Inflammatory macrophage treated with lipopolysaccharide for 4 hours (primary cell): ENCODE measurements around the gene CARD10.
"Not testable (repeated sequence)": the region's sequence is repeated elsewhere in the genome, so short reads cannot be mapped to it uniquely, and the experiment has no call there.

Experiments
- DNase-seq: peaks from one replicate; pipeline ENCODE4 v3.0.0-alpha.2; 2020

Gene CARD10

GRCh38 chr22:37484480-37485394 lies 34.5 kb downstream of the CARD10 start:
- peak; percentile 83 for DNase-seq

GRCh38 chr22:37483050-37483449 lies 36.2 kb downstream of the CARD10 start:
- no peak for DNase-seq

GRCh38 chr22:37482244-37482643 lies 37.0 kb downstream of the CARD10 start:
- DNase-seq, result no peak

GRCh38 chr22:37481347-37481907 lies 37.8 kb downstream of the CARD10 start:
- no peak for DNase-seq

GRCh38 chr22:37480387-37481346 lies 38.5 kb downstream of the CARD10 start:
- DNase-seq, result no peak

GRCh38 chr22:37479196-37479595 lies 40.0 kb downstream of the CARD10 start:
- no peak for DNase-seq

- DNase-seq, result no peak
Measured at GRCh38 chr22:37476389-37477329, 42.6 kb downstream of the CARD10 start.

- DNase-seq, result no peak
Measured at GRCh38 chr22:37474447-37475090, 44.6 kb downstream of the CARD10 start.

GRCh38 chr22:37473437-37473946 lies 45.7 kb downstream of the CARD10 start:
- no peak for DNase-seq

- no peak for DNase-seq
Measured at GRCh38 chr22:37472418-37473006, 46.7 kb downstream of the CARD10 start.

GRCh38 chr22:37471727-37472417 lies 47.3 kb downstream of the CARD10 start:
- DNase-seq, result no peak

- no peak for DNase-seq
Measured at GRCh38 chr22:37470087-37470445, 49.1 kb downstream of the CARD10 start.

- no peak for DNase-seq
Measured at GRCh38 chr22:37469416-37470086, 49.7 kb downstream of the CARD10 start.

- not testable (repeated sequence) for DNase-seq
Measured at GRCh38 chr22:37468201-37468695, 51.0 kb downstream of the CARD10 start.

GRCh38 chr22:37467391-37467955 lies 51.7 kb downstream of the CARD10 start:
- DNase-seq, result no peak

GRCh38 chr22:37464181-37464580 lies 55.0 kb downstream of the CARD10 start:
- no peak for DNase-seq

- no peak for DNase-seq
Measured at GRCh38 chr22:37462983-37463382, 56.2 kb downstream of the CARD10 start.

- DNase-seq, result no peak
Measured at GRCh38 chr22:37462436-37462835, 56.8 kb downstream of the CARD10 start.

- no peak for DNase-seq
Measured at GRCh38 chr22:37461961-37462360, 57.3 kb downstream of the CARD10 start.
